Neural progenitor cell (in vitro differentiated cells): ENCODE results near the gene KRT2.

Experiments
- CTCF ChIP-seq: fragments of 200-600 bp; sonication (generic); IDR thresholded peaks from 2 replicates; pipeline ENCODE4 v1.5.1; 2017; ENCODE audit warnings: antibody characterized with exemption, mild to moderate bottlenecking
- EZH2 ChIP-seq: fragments of 200-600 bp; sonication (generic); IDR thresholded peaks from 2 replicates; pipeline ENCODE4 v1.6.1; 2017; ENCODE audit warnings: antibody characterized with exemption, mild to moderate bottlenecking, moderate library complexity
- EZH2phosphoT487 ChIP-seq: fragments of 200-600 bp; sonication (generic); IDR thresholded peaks from 2 replicates; pipeline ENCODE4 v1.6.1; 2017; ENCODE audit warnings: antibody characterized with exemption

GRCh38 chr12:52631264-52631663 lies 20.7 kb downstream of the KRT2 start:
- TF ChIP-seq CTCF, result no peak
- TF ChIP-seq EZH2, result no peak
- no peak for TF ChIP-seq EZH2phosphoT487
